GM19025 (cell line): ENCODE data around the gene RPL7A.
"Not testable (repeated sequence)": the region's sequence is repeated elsewhere in the genome, so short reads cannot be mapped to it uniquely, and the experiment has no call there.

Experiments used
- ATAC-seq: cut with Tn5 transposase; IDR thresholded peaks from one replicate; pipeline ENCODE4 v1.9.1; 2021; ENCODE audit warnings: mild to moderate bottlenecking, low read depth, moderate library complexity; ENCODE audit not compliant: unreplicated experiment

The RPL7A gene

DNA sequence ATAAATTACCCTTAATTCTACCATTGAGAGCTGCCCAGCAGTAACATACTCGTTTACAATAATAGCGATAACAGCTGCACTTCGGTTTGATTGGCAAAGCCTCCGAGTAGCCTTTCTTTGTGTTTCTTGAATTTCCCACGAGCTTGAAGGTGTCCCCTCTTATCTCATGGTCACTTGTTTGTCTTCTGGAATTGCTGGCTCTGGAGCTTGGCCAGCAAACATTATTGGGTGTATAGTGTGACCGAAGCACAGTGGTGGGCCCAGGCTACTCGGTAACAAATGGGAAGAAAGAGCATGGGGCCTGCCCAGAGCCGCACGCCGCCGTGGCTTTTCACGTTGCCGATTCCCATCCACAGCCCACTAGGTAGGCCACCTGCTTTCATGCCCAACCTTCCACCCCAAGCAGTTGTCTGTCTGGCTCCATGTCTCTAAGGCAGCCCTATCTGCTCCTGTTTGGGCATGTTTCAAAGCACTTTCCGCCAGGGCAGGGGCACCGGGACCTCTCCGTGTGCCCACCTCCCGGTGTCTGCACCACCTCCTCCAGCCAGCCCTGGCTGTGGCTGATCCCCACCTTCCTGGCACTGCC lies 36.8 kb downstream of the RPL7A start:
- no peak for ATAC-seq

DNA sequence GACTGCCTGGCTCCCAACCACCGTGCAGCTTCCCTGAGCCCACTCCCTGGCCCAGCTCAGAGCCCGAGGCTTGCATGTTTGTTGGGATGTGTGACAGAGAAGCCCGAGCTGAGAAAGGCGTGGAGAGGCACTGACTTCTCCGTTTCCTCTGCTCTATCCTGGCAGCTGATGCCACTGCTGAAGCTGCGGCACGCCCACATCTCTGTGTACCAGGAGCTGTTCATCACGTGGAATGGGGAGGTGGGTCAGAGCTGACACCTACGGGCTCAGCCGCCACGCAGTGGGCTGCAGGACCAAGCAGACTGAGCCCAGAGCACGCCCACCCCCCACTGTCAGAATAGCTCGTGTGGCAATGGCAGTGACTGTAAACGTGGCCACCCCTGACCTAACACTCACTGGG lies 37.4 kb downstream of the RPL7A start:
- no peak for ATAC-seq

DNA sequence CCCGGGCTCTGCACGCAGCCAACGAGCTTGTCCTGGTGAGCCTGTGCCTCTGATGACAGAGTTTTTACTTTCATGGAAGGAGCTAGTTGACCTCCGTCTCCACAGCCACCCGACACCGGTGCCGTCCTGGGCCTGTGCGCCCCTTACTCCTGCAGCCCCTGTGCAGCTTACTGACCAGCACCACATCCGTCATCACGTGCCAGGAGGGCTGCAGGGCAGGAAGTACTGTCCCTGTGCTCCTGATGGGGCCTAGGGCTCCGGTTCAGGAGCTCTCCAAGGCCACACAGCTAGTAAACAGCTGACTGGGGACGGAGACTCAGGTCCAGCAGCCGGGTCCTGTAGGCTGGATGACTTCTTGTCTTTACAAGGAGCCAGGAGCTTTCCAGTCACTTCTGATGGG lies 38.3 kb downstream of the RPL7A start:
- ATAC-seq: no peak

DNA sequence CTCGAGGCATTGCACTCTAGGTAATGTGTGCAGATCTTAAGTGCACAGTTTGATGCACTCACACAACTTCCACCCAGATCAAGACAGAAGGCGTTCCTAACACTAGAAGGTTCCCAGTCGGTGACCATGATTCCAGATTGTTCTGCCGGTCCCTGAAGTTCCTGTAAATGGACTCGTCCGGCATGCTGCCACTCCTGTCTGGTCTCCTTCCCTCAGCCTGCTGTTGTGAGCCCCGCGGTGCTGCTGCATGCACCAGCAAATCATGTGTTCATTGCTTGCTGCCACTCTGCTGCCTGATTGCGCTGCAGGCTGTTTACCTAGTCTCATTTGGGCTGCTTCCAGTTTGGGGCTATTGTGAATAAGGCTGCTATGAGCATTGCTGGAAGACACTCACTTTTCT lies 39.7 kb downstream of the RPL7A start:
- no peak for ATAC-seq

DNA sequence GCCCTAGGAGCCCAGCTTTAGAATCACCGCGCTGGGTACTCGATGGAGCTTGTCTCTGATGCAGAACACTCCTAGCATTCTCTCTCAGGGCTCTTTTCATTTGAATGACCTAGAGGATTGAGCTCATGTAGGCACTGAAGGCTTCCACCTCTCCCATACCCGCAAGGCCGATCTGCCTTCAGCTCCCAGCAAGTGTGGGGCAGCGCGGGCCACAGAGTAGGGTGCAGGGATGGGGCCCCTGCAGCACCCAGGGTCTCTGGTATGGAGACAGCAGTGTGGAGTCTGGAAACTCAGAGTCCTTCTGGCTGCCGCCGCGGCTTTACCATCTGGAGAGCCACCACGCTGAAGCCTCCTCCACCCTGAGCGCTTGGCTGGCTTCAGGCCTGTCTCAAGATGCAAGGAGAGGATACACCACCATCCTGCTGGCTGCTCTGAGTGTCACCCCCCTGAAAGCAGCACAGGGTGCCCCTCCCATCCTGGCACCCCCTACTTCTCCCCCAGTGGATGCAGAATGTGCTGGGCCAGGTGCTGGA lies 41.1 kb downstream of the RPL7A start:
- no peak for ATAC-seq

GRCh38 chr9:133389562-133389961 lies 41.5 kb downstream of the RPL7A start:
- ATAC-seq: no peak

DNA sequence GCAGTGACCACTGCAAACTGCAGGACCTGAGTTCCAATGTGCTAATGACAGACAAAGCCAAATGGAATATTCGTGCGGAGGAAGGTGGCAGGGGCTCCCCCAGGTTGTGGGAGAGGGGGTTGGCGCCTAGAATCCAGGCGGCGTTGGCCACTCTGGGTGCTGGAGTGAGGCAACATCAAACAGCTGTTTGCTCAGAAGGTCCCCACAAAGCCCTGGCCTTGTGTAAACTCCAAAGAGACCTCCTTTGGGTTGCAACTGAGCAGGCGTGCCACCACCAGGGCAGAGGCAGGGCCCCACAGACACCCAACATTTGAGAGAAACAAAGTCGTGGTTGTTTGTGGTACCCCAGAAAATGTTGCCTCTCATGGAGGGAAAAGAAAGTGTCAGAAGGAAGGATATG lies 42.7 kb downstream of the RPL7A start:
- no peak for ATAC-seq

- not testable (repeated sequence) for ATAC-seq
Observed at GRCh38 chr9:133391449-133391848, 43.4 kb downstream of the RPL7A start.

DNA sequence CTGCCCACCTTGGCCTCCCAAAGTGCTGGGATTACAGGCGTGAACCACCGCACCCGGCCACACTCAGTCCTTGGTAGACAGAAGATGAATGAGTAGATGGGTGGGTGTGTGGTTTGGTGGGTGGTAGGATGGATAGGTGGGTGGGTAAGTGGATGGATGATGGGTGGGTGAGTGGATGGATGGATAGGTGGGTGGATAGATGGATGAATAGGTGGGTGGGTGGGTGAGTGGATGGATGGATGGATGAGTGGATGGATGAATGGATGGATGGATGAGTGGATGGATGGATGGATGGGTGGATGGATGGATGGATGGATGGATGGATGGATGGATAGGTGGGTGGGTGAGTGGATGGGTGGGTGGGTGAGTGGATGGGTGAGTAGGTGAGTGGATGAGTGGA lies 44.3 kb downstream of the RPL7A start:
- ATAC-seq: not testable (repeated sequence)

DNA sequence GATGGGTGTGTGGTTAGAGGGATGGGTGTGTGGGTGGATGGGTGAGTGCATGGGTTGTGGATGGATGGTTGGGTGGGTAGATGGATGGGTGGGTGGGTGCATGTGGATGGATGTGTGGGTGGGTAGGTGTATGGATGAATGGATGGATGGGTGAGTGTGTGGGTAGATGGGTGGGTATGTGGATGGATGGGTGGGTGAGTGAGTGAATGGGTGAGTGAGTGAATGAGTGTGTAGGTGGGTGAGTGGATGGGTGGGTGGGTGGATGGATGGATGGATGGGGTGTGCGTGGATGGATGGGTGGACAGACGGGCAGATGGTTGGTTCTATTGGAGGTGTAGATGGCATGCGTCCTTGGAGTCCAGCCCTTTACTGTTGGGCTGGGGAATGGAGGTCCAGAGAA lies 45.4 kb downstream of the RPL7A start:
- ATAC-seq: no peak

DNA sequence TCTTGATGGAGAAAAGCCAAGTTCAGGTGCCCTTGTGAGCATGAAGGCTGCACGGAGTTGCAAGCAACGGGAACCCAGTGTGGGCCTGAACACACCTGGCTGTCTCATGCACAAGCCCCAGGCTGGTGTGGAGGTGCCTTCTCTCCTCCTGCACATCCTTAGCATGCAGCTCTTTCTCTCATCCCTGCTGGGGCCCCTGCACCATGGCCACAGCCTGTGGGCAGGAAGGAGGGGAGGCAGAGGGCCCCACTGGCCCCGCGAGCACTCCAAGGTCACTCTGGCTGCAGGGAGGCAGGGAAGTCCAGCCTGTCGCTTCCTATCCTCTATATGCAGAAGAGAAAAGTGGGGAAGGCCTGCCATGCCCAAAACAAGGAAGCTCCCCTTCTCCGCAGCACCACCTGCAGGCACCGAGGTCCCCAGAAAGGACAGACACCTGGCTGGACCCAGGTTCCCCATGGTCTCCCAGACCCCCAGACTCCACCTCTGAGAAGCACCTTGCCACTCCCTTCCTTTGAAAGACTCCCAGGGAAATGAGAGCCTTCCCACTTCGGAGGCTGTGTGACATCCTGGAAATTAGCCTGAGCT lies 46.8 kb downstream of the RPL7A start:
- no peak for ATAC-seq

DNA sequence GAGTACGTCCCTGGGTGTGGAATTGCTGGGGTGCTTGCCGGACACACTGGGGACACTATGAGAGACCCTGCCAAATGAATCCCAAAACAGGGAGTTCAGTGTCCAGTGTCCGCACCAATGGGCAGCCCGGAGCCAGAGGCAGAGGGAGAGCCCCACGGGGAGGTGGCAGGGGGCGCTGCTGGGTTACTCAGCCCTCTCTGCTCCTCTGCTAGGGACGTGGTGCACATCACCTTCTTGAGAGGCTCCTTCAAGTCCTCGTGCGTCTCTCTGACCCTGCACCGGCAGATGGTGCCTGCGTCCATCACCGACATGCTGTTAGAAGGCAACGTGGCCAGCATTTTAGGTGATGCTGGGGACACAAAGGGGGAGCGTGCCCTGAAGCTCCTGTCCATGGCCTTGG lies 48.9 kb downstream of the RPL7A start:
- ATAC-seq: no peak

GRCh38 chr9:133397370-133397769 lies 49.4 kb downstream of the RPL7A start:
- no peak for ATAC-seq

DNA sequence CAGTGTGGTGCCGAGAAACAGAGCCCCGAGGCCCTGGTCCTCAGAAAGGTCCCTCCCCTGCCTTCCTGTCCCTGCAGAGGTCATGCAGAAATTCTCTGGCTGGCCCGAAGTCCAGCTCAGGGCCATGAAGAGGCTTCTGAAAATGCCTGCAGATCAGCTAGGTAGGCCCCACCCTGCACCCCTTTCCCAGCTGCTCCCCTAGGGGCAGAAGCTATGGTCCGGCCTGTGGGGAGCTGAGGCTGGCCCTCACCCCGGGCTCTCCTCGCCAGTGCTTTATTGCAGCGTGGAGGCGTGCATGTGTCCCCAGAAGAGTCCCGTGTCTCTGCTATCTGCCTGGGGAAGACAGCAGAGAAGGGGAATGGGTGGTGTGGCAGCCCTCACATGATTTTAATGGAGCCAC lies 49.9 kb downstream of the RPL7A start:
- ATAC-seq: no peak

DNA sequence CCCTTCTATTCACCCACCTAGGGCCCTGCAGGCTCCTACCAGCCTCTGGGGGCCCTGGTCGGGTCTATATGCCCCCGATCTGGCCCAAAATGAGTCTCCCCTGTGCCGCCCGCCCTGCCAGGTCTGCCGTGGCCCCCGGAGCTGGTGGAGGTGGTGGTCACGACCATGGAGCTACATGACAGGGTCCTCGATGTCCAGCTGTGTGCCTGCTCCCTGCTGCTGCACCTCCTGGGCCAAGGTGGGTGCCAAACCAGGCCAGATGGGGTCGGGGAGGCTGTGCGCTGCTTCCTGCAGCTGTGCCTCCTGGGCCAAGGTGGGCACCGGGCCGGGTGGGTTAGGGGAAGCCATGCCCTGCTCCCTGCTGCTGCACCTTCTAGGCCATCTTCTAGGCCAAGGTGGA lies 52.3 kb downstream of the RPL7A start:
- ATAC-seq: no peak
